Lung microvascular endothelial cell (primary cell): ENCODE results near the gene FYB1. TPM values are rescaled to one million over a fixed set of nuclear protein-coding genes. Genes with fewer than 3 reads are reported as not detected.

ENCODE experiments used
- DNase-seq, 2 donors: peaks; one replicate each; pipeline versions ENCODE4 v3.0.0 to v3.0.0-alpha.2; 2010; ENCODE audit warnings: low read depth in 2 of 2
- total RNA-seq: library from RNA; depleted of rRNA; stranded (reverse); fragments of >200 nt; gene quantifications from 2 replicates; pipeline ENCODE4 v1.2.1, GENCODE V29; 2014

Gene FYB1
- total RNA-seq, 1 donor from 2014 or later = not detected

DNA sequence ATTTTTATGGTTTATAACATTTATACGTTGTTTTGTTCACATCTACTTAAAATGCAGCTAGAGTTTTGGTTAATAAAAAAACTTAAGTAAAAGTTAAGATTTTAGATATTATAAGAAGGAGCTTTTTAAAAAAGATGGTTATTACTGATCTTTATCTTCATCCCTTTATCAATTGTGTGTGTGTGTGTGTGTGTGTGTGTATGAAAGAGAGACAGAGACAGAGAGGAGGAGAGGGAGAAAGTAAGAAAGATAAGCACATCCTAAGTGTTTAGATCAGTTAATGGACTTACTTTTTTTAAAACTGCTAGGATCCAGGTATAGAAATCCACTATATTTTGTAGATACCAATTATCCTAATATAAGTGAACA lies 99.3 kb downstream of the FYB1 start:
- DNase-seq = no peak

DNA sequence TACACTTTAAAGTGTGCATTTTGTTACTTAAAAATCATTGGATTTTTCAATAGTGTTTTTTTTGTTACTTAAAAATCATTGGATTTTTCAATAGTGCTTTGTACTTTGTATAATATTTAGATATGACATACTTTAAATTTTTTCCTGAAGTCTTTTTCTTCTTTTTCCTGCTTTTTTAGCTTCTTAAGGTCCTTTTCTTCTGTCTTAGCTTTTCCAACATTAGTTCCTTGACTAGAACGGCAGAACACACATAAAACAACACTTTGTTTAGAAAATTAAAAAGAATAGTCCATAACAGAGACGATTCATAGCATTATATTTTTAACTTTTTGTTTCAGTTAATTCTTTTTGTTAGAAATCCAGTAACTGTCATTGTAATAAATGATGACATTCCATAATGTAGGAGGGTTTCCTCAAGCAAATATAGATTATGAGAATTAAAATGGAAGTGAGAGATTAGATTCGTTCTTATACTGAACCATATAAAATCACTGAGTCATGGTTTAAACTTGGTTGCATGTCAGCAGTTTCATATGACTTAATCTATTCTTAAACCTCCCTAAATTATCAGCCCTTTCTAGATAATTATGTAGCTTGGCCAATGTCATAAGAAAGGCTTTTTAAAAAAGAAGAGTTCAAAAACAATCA lies 99.8 kb downstream of the FYB1 start:
- DNase-seq = no peak

DNA sequence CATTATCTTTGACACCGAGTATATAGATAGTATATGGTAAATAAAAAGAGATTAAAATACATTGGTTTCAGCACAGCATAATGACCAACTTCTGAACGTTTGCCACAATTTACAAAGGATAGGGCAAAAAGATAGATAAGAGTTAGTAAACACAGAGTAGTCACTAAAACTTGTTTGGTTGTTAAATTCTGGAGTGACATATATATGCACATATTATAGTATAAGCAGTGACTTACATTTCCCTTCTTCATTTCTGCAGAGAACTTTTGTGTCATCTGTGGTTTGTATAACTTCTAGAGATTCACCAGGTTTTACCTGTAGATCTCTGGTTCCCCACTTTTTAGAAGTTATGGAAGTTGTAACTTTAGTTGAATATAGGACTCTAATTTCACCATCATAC lies 100.7 kb downstream of the FYB1 start:
- DNase-seq = no peak

DNA sequence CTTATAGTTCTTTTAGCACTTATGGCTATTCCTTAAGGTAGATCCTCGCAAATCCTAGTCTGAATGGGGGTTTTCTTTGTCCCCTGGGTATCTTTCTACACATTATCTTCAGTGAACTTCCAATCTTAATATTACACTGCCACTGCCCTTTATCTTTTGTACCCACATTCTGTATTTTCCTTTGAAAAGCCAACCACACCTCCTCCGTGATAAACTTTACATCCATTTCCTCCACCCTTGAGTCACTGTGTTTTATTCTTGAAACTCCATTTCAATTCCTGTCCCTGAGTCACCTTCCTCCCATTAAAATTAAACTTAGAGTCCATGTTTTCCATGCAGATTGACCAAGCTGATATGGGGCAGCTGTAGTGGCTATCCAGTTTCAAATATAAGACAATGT lies 102.0 kb downstream of the FYB1 start:
- DNase-seq = peak; percentile 21 to 88

DNA sequence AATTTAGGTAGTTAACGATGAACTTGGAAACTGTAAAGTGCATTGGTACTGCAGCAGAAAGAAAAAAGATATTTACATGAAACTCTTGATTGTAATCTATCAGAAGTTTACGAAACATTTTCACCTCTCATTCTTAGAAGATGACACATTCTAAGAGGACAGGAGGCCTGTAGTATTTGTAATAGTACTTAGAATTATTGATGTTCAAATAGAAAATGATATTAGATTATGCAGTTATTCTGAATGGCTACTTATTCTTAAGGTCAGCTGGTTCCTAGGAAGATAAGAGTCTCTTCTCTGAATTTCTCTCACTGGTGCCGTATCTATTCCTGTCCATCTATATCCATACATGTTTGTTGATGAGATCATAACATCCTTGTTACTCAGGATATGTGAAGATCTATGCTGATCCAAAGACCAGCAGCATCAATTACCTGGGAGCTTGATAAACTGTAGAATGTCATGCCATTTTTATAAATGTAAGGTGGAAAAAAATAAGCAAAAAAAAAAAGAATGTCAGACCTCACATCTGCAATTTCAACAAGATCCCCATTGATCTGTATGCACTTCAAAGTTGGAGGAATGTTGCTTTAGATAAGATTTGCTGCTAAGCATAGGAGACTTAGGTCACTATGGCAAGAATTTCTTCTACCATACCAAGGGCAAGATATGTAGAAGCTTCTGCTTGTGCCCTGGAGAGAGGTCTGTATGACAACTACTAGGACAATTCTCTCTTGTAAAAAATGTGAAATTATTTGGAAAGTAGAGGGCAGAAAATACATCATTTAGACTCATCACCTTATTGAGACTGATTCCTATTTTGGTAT lies 102.8 kb downstream of the FYB1 start:
- DNase-seq = no peak

DNA sequence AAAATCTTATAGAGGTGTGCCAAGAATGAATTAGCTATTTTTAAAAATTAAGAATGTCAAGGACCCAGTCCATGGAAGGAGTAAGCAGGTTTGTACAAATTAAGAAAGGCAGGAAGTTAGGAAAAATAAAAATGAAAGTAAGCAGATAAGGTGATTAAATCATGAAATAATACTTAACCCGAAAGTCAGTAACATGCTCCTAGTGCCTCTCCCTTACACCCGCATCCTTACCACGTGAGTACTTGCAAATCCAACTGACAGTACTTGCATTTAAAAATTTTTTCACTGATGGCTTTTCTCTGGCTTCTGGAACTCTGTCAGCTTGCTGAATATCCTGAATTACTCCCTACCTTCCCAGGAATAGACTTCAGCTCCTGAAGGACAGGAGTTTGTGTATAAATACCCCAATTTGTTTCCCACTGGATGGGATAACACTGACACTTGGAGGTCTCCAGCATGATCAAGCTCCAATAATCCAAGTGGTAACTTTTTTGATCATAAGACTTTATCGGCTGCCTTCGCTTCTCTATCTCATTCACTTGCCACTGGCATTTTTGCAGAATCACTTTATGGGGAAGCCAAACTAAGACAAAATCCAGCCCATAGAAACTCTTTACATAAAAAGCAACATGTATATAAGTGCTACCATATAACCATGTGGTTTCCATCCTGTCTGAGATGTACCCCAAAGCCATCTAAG lies 103.6 kb downstream of the FYB1 start:
- no peak for DNase-seq

DNA sequence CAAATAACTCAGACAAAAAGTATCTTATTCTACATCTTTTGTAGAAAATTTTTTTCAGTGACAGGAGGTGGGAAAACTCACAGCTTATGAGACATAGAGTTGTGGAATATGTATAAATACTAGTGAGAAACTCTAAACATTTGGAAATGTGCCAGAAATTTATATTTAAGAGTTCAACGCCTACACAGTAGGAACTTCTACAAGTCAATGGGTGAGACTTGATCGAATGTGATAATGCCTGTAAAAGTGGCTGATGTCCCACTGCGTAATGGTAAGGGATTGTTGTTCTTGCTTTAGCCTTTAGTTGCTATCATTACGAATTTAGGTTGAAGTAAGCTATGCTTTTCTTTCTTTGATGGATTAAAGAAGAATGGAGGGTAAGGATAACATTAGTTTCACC lies 105.2 kb downstream of the FYB1 start:
- DNase-seq = no peak

DNA sequence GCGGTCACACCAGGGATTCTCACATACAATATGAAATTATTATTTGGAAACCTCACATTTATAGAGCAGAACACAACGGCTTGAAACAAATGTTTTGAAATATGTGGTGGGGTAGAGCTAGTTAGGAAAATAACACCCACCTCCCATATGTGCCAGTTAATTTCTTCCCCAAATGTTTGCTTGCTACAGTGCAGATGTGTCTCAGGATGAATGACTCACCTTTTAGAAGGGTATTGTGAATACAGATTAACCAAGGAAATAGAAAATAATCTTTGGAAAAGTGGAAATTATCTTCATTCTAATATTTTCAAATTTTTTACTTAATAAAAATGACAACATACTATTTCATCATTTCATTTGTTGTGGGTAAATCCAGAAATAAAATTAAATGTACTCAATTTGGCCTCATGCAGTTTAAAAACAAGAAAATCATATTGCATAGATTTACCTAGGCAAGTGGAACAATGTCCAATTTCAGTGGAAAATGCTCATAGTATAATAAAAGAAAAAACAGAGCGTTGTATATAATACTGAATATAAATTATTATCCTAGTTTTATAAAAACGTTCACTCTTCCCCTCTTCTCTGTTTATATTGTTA lies 105.9 kb downstream of the FYB1 start:
- DNase-seq = peak in 1 of 2 donors; percentile 45

DNA sequence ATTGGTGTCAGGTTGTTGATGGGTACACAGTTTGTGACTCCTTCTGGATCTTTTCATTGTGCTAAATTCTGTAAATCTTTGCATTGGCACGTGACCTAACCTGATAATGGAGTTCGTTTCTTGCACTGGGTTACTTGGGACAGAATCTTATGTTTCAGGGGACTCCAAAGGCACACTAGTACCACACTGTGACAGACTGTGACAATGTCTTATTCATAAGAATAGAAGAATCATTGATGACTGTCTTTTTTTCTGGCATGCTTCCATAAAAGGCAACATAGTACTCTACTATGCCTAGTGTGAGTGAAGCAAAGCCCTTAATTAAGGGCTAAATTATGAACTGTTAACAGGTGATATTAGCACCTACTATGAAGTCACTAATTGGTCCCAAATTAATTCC lies 109.8 kb downstream of the FYB1 start:
- DNase-seq = no peak

DNA sequence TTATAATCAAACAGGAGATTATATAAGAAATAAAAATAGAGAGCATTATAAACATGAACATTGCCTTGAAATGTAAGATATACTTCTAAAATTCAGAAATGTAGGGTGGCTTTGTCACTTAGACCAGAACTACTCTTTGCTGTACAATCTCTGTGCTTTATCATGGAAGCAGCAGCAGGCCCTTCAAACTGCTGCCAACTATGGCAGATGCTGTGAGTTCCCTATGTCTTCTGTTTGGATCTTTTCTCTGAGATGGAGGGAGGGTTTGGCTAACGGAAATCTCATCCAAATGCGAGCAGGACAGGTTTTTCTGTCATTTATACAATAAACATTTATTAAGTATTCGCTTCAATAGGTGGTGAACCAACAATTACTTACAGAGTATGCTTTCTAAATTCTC lies 110.4 kb downstream of the FYB1 start:
- no peak for DNase-seq

DNA sequence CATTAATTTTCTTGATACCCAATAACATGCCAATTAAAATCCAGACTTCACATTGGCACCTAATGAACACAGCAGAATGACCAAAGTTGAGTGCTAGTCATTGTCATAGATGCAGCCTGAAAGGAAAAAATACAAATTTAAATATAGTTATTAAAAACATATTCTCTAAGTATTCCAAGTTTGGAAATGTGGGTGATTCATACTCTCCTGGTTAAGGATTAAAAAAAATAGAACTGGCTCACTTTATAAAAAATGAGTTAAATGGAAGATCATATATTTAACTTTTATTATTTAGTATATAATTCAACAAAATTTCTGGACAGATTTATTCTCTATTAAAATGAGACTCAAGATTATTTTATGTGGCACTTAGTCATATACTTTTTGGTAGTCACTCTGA lies 112.0 kb downstream of the FYB1 start:
- no peak for DNase-seq

DNA sequence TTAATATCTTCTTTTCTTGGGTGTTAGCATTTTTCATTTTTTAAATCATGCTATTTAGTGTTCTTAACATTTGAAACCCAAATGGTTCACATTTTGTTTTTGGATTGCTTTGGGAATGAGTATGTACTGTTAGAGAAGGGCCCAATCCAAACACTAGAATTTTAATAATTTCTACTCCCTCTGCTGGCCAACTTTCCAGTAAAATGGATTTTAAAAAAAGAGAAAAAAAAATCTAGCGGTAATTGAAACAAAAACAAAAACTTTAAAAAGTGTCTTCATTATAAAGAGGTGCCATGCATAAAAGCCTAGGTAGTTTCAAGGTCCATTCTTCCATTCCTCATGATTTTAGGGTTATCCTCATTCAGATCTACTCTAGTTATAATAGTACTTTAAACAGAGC lies 113.0 kb downstream of the FYB1 start:
- DNase-seq = no peak

DNA sequence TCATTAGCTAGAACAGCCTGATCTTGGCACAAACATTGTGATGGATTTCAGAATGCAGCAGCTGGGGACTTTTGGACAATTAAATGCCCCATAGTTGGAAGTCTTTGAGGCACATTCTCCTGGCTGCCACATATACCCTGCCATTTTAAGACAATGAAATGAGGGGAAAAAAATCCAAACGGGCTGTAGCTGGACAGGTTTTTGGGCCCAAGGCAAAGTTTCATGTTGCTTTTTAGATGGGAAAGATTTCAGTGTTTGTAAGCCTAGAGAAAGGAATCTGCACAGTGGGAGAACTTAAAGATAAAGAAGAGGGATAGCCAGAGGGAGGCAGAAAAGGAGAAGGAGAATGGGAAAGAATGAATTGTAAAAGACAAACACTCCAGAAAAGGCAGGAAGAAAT lies 115.1 kb downstream of the FYB1 start:
- no peak for DNase-seq

DNA sequence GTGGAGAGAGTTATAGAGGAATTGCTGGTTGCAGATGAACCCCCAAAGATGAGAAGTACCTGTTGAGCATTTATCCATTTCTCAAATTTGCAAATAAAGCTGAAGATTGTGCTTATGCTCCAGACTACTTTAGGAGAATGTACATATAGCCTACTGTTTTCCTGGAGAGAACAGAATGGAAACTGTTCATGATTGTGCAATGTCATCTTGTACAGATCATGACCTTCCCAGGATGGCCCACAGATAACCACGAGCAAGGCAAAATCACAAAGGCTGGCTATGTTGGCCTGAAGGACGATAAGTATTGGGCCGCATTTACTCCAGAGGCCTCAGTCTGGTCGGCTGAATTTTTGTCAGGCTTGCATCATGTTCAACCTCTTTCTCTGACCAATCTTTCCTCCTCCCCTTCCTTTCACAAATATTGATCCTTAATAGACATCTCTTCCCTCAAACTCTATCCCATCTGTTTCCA lies 116.6 kb downstream of the FYB1 start:
- peak in 1 of 2 donors; percentile 47 for DNase-seq

DNA sequence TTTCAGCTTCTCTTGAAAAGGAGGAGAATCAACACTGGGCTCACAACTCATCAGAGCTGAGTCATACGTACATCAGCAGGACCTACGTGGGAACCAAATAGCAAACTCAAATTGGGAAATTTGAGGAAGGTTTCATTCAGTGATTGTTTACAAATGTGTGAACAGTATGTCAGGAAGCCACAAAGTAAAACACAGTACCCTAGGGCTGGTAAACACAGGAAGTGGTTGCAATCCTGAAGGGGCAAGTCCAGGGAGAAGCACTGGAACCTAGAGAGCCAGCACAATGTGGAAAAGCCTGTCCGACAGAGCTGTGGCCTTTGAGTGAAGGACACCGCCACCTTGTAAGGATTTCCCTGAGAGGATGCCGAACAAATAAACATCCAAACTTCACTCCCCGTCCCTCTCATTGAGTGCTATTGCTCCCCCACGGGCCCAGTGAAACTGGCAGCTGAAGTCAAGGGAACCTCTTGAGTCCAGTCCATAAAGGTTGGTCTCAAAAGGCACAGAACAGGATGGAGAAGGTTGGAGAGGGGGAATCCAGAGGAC lies 118.4 kb downstream of the FYB1 start:
- peak; percentile 35 to 95 for DNase-seq

DNA sequence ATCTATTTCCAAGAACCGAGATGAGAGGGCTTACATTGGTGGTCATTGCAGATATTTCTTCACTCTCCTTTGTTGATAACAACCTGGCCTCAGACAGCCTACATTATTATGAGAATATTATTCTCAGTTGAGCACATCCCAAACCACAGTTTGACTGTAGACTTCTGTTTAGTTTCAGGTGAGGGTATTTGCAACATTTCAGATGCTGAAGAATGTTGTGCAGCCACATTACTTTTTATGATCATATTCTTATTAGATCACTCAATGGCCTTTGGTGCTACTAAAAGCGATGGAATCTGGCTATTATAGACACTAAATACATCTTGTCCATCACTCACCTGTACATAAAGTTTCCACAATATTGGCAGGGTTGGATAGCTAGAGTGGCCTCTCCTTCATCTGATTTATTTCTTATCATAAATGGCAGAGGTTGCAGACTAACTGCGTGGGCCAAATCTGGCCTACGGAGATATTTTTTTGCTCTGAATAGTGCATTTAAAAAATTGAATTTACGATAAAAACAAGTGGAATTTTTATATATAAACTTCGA lies 119.0 kb downstream of the FYB1 start:
- no peak for DNase-seq

DNA sequence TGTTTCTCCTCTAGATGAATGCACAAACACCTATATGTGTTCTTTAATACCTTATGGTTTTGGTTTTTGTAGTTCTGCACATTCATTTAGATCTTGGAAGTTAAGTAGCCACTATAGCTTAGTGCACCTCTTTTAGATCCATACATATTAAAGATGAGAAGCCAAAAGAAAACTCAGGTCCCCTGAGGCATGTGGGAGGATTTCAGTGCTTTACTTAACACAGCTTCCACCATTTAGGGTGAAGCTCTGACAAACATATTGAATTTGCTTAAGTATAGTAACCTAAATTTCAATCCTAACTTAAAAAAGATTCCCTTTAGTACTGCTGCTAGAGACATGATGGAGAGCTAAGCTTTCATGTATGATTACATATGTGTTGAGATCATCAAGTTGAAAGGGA lies 119.5 kb downstream of the FYB1 start:
- DNase-seq = no peak

DNA sequence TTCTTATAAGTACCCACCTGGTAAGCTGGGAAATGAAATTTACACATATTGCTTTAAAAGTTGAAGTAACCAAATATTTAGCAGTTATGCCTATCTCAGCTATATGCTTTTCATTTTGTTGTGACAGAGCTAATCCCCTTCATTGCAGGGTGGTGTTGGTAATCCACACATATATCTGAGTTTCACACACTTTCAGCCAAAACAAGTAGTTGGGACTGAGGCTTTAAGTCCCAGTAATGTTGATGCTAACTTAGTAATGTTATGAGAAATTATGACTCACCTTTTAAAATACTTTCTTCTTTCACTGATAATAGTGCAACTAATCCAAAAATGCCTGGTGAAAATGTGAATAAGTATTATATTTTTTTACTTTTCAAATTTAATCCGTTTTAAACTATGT lies 126.0 kb downstream of the FYB1 start:
- DNase-seq = peak in 1 of 2 donors; percentile 33

DNA sequence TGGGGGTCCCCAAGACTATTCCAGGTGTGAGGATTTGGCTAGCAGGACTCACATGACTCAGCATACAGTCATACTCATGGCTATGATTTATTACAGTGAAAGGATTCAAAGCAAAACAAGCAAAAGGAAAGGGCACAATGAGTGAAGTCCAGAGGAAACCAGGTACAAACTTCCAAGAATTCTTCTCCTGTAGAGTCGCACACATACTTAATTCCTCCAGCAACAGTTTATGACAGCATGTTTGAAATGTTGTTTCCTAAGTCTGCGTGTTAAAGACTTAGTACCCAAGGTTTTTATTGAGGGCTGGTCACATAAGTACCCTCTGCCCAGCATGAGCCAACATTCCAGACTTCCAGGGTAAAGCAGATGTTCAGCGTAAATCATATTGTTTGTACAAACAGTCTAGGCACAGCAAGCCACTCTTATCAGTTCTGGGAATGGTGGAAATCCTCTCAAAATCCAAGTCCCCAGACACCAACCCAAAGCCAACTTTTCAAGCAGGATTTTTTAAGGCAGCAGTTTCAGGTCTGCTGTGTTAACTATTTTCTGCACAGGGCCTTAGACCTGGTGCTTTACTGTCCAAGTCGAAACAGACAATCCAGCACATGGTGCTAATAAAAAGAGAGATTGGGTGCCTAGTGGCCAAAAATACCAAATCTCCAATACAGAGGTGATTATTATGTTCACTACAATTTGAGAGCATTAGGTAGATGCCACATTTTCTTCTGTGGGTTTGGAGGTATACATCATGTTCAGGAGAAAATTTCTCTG lies 126.6 kb downstream of the FYB1 start:
- DNase-seq = peak; percentile 26 to 73

DNA sequence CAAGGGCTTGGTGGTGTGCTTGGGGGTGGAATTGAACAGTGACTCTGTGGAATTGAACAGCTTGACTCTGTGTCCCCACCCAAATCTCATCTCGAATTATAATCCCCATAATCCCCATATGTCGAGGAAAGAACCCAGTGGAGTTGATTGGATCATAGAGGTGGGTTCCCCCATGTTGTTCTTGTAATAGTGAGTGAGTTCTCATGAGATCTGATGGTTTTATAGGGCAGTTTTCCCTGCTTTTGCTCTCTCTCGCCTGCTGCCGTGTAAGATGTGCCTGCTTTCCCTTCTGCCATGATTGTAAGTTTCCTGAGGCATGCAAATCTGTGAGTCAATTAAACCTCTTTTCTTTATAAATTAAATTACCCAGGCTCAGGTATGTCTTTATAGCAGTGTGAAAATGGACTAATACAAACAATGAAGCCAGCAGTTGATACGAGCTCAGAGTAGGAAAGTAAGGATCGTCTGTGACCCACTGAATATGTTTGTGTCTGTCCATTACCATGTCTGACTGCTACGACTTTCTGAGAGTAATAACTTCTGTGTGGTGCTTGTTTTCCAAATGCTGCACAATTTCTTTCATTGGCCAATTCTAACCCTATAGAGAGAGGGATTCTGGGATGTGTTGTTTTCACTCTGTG lies 127.3 kb downstream of the FYB1 start:
- DNase-seq = no peak
